Naive thymus-derived CD4-positive, alpha-beta T cell (primary cell): ENCODE data around the gene OR51Q1. TPM values are rescaled to one million over a fixed set of nuclear protein-coding genes. Genes with fewer than 3 reads are reported as not detected.

Experiments used
- ATAC-seq: fragments of 150-1000 bp; cut with Tn5 transposase; 2 replicates; pipeline ENCODE4 v1.10.0; 2021; ENCODE audit warnings: mild to moderate bottlenecking, moderate library complexity
- CTCF ChIA-PET: fragments of 350-600 bp; sonication (Branson Sonifier 250); formaldehyde crosslinking; loops from one replicate; lab custom pipeline; 2021; ENCODE audit warnings: antibody characterized with exemption; lab: Charles Lee
- POLR2A ChIA-PET: fragments of 350-600 bp; sonication (Branson Sonifier 250); formaldehyde crosslinking; loops from one replicate; lab custom pipeline; 2021; ENCODE audit warnings: antibody characterized with exemption, inconsistent platforms; lab: Charles Lee
- DNase-seq, 9 donors: peaks; one replicate each; pipeline versions ENCODE4 v3.0.0 to v3.0.0-alpha.2; 2020 to 2022; ENCODE audit warnings: mixed read lengths in 1 of 9
- H3K27ac ChIP-seq: one replicate; pipeline ENCODE4 v1.7.0; 2013; ENCODE audit warnings: mild to moderate bottlenecking, low read depth, low read length, moderate library complexity
- H3K27me3 ChIP-seq, 2 donors: one replicate each; pipeline ENCODE4 v1.7.0; 2013; ENCODE audit warnings: low read length in 2 of 2, mild to moderate bottlenecking in 2 of 2, moderate library complexity in 2 of 2; ENCODE audit not compliant: control insufficient read depth in 2 of 2, insufficient read depth in 2 of 2
- H3K36me3 ChIP-seq, 3 experiments: 1 replicate in 2 of 3; 2 replicates in 1 of 3; pipeline ENCODE4 v1.7.0; 2013; ENCODE audit warnings: low read length in 3 of 3, mild to moderate bottlenecking in 3 of 3, moderate library complexity in 1 of 3; ENCODE audit not compliant: insufficient read depth in 3 of 3, control insufficient read depth in 2 of 3
- H3K4me1 ChIP-seq, 2 donors: one replicate each; pipeline ENCODE4 v1.7.0; 2013; ENCODE audit warnings: low read length in 2 of 2, mild to moderate bottlenecking in 2 of 2, moderate library complexity in 1 of 2; ENCODE audit not compliant: control insufficient read depth in 2 of 2, insufficient read depth in 2 of 2
- H3K4me3 ChIP-seq: 2 replicates; pipeline ENCODE4 v1.7.0; 2013; ENCODE audit warnings: mild to moderate bottlenecking, low read length
- H3K9me3 ChIP-seq, 3 experiments: 1 replicate in 2 of 3; 2 replicates in 1 of 3; pipeline ENCODE4 v1.7.0; 2013; ENCODE audit warnings: low read length in 3 of 3; ENCODE audit not compliant: control insufficient read depth in 2 of 3
- H3K27ac Mint-ChIP-seq, 9 donors: one replicate each; pipeline ENCODE4 v1.8.0; 2020 to 2022; ENCODE audit warnings: mixed read lengths in 9 of 9, mild to moderate bottlenecking in 8 of 9, moderate library complexity in 5 of 9, inconsistent platforms in 2 of 9
- H3K27me3 Mint-ChIP-seq, 5 donors: one replicate each; pipeline ENCODE4 v1.8.0; 2021 to 2022; ENCODE audit warnings: mixed read lengths in 5 of 5, mild to moderate bottlenecking in 1 of 5
- H3K36me3 Mint-ChIP-seq, 5 donors: one replicate each; pipeline ENCODE4 v1.8.0; 2020 to 2022; ENCODE audit warnings: mixed read lengths in 5 of 5, mild to moderate bottlenecking in 3 of 5, inconsistent platforms in 1 of 5
- H3K4me1 Mint-ChIP-seq, 7 donors: one replicate each; pipeline ENCODE4 v1.8.0; 2020 to 2022; ENCODE audit warnings: mixed read lengths in 7 of 7, mild to moderate bottlenecking in 3 of 7, inconsistent platforms in 1 of 7
- H3K4me3 Mint-ChIP-seq, 10 donors: one replicate each; pipeline ENCODE4 v1.8.0; 2020 to 2022; ENCODE audit warnings: mild to moderate bottlenecking in 10 of 10, mixed read lengths in 10 of 10, moderate library complexity in 6 of 10, inconsistent platforms in 2 of 10
- H3K9me3 Mint-ChIP-seq, 11 donors: one replicate each; pipeline ENCODE4 v1.8.0; 2020 to 2022; ENCODE audit warnings: mixed read lengths in 11 of 11, mild to moderate bottlenecking in 4 of 11, inconsistent platforms in 1 of 11, moderate library complexity in 1 of 11
- intact Hi-C, 2 donors: fragments of 100-400 bp; cut with micrococcal nuclease; formaldehyde crosslinking; loops; one replicate each; pipeline ENCODE4 v1.15.1; 2023
- polyA plus RNA-seq, 2 donors: library from polyadenylated mRNA; unstranded; fragments of 300-500 nt; fragmentation: Illumina TruSeq; gene quantifications; one replicate each; pipeline ENCODE4 v1.2.3, GENCODE V29; 2021
- total RNA-seq, 6 experiments: library from RNA in 5 of 6; stranded (reverse) in 5 of 6; gene quantifications; 1 replicate in 5 of 6; 2 replicates in 1 of 6; pipeline ENCODE4 v1.2.3 and lab custom pipeline; 2021 to 2026

OR51Q1 gene, protein sequence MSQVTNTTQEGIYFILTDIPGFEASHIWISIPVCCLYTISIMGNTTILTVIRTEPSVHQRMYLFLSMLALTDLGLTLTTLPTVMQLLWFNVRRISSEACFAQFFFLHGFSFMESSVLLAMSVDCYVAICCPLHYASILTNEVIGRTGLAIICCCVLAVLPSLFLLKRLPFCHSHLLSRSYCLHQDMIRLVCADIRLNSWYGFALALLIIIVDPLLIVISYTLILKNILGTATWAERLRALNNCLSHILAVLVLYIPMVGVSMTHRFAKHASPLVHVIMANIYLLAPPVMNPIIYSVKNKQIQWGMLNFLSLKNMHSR
- total RNA-seq (not detected), polyA plus RNA-seq (not detected), total RNA-seq (lab: John Stamatoyannopoulos, UW) (not detected)

DNA sequence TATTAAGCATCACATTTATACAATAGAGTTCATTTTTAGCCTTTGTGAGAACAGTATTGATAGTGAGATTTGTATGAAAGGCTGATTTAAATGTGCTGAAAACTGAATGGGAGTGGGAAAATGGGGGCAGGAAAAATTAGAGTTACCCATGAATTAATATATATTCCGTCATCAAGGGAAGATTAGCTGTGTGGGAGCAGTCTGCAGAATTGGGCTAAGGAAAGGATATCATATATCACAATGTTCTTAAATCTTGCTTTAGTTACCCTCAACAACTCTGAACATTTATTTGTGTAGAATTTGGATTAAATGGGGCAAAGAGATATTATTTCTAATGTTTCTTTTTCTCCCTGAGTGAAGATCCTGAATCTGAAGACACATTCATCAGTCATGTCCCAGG is at the start of gene OR51Q1:
OR51Q1 (plus strand) TSS at position 301 of the 400 bp plus-strand sequence; CDS start at position 391, 90 bp downstream.
- intact Hi-C loops: no loop called here
- peaks cover 0 to 4% (median 0%) of the 10 kb centered on the region in 5 donors for H3K36me3 Mint-ChIP-seq
- Histone ChIP-seq H3K4me1 (no peaks in the 10 kb centered on the region), H3K4me3 (no peak within 1 kb of the TSS), H3K27me3 (no peaks in the 10 kb centered on the region), H3K36me3 (no peaks in the 10 kb centered on the region), H3K27ac (no peak within 1 kb of the TSS), H3K9me3 (no peaks in the 10 kb centered on the region)
- H3K4me1 Mint-ChIP-seq: peaks cover 0 to 2% (median 0%) of the 10 kb centered on the region in 7 donors
- POLR2A ChIA-PET: no interaction called here
- no peak within 1 kb of the TSS for H3K4me3 Mint-ChIP-seq
- ATAC-seq: no peak
- peaks cover 0 to 4% (median 0%) of the 10 kb centered on the region in 11 donors for H3K9me3 Mint-ChIP-seq
- CTCF ChIA-PET: no interaction called here
- no peak for DNase-seq
- H3K27ac Mint-ChIP-seq: no peak within 1 kb of the TSS
- H3K27me3 Mint-ChIP-seq: peaks cover 0 to 16% (median 13%) of the 10 kb centered on the region in 5 donors

DNA sequence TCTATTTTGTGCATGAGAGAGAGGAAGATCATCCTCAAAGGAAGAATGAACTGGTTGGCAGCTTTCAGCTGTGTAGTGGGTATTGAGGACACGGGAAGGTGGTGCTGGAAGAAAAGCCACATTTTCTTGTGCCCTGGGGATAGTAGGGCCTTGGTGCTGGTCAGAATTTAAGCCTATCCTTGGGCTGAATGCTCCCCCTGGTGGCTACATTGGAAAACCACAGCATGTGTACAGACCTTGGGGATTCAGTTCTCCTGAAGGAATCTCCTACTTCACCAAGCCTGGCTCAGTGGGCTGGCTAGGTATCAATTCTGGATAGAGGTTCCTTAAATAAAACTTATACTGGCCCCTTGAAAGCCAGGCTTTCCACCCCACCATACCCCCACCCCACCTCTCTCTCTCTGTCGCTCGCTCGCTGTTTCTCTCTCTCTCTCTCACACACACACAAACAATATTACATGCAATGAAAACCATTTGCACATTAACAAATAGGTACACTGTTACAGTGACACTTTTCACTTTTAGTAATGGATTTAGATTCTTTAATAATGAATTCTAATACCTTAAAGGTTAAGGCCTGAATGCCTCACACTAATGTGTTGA is 41.1 kb upstream of the OR51Q1 start:
- H3K27me3 Mint-ChIP-seq: peaks cover 0 to 13% (median 4%) of the 10 kb centered on the region in 5 donors
- peaks cover 0 to 5% (median 0%) of the 10 kb centered on the region in 11 donors for H3K9me3 Mint-ChIP-seq
- H3K27ac Mint-ChIP-seq: no peak overlapping the region
- DNase-seq: peak in 3 of 9 donors; percentile 1 to 23 (median 3)
- H3K9me3 ChIP-seq: no peaks in the 10 kb centered on the region
- ChIA-PET POLR2A (no interaction called here), CTCF (no interaction called here)
- ATAC-seq: peak; percentile 26
- no peak overlapping the region for H3K4me3 Mint-ChIP-seq
- no peaks in the 10 kb centered on the region for H3K4me1 Mint-ChIP-seq
- H3K27me3 ChIP-seq: no peaks in the 10 kb centered on the region
- no peak overlapping the region for H3K4me3 ChIP-seq
- H3K4me1 ChIP-seq: no peaks in the 10 kb centered on the region
- no peaks in the 10 kb centered on the region for H3K36me3 Mint-ChIP-seq
- H3K27ac ChIP-seq: no peak overlapping the region
- intact Hi-C loops: loop anchor here in 1 of 2 donors (1.0 to 5.0 kb wide), 2 partner anchors 256 to 754 kb away; no protein-coding TSS in a partner anchor
- H3K36me3 ChIP-seq: no peaks in the 10 kb centered on the region

DNA sequence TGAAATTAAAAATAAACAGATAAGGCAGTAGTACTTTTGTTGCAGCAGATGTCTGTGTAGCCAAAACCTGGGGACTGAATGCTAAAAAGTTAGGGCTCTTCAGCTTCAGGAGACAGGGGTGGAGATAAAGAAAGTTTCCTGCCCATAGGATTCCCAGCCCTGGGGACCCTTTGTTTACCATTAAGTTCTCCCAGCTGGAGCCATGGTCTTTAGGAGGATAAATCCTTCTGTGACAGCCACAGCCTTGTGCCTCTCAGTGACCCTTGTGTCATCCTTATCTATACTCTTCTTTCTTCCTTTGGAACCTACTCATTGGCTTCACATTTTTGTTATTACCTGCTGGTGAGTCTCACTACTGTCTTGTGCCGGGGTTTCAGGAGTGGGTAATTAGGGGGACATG is 38.3 kb upstream of the OR51Q1 start, which contains the start of gene OR51M1:
OR51M1 (plus strand) TSS at position 237 of the 400 bp plus-strand sequence. CDS start 5,587 bp downstream, outside the sequence.
- H3K27me3 Mint-ChIP-seq: peaks cover 0 to 11% (median 4%) of the 10 kb centered on the region in 5 donors
- peaks cover 0 to 1% (median 0%) of the 10 kb centered on the region in 11 donors for H3K9me3 Mint-ChIP-seq
- Histone ChIP-seq H3K4me3 (no peak within 1 kb of the TSS), H3K27ac (no peak within 1 kb of the TSS), H3K27me3 (no peaks in the 10 kb centered on the region), H3K36me3 (no peaks in the 10 kb centered on the region), H3K9me3 (no peaks in the 10 kb centered on the region), H3K4me1 (no peaks in the 10 kb centered on the region)
- no peak within 1 kb of the TSS for H3K4me3 Mint-ChIP-seq
- DNase-seq (no peak), ATAC-seq (no peak)
- no peaks in the 10 kb centered on the region for H3K4me1 Mint-ChIP-seq
- intact Hi-C loops: loop anchor here in 1 of 2 donors (5.0 kb wide), 1 partner anchor 756 kb away; no protein-coding TSS in a partner anchor
- CTCF ChIA-PET: no interaction called here
- no peak within 1 kb of the TSS for H3K27ac Mint-ChIP-seq
- POLR2A ChIA-PET: no interaction called here
- H3K36me3 Mint-ChIP-seq: no peaks in the 10 kb centered on the region

DNA sequence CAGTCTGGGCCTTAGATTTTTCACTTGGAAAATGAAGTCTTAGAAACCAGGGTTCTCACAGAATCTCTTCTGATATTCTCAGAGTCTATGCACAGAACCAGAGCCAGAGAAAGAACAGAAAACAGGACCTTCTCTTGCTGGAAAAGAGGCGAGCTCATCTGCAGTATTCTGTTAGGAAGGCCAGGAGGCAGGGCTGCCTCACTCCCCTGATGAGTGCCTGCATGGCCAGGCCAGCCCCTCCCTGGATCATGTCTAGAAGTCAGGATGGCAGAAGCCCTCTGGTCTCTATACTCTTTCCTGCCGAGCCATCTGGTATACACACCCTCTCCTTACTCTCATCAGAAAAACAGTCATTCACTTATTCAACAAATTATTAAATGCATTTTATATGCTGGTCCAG is 37.6 kb upstream of the OR51Q1 start:
- no peak overlapping the region for H3K4me3 ChIP-seq
- no peaks in the 10 kb centered on the region for H3K4me1 ChIP-seq
- intact Hi-C loops: loop anchor here in 1 of 2 donors (5.0 kb wide), 1 partner anchor 757 kb away; no protein-coding TSS in a partner anchor
- ChIA-PET CTCF (no interaction called here), POLR2A (no interaction called here)
- Mint-ChIP-seq H3K9me3 (peaks cover 0 to 1% (median 0%) of the 10 kb centered on the region in 11 donors), H3K27me3 (peaks cover 0 to 11% (median 4%) of the 10 kb centered on the region in 5 donors), H3K27ac (no peak overlapping the region), H3K4me3 (no peak overlapping the region), H3K36me3 (no peaks in the 10 kb centered on the region), H3K4me1 (no peaks in the 10 kb centered on the region)
- H3K9me3 ChIP-seq: no peaks in the 10 kb centered on the region
- H3K27ac ChIP-seq: no peak overlapping the region
- no peaks in the 10 kb centered on the region for H3K36me3 ChIP-seq
- no peaks in the 10 kb centered on the region for H3K27me3 ChIP-seq
- no peak for DNase-seq
- no peak for ATAC-seq

DNA sequence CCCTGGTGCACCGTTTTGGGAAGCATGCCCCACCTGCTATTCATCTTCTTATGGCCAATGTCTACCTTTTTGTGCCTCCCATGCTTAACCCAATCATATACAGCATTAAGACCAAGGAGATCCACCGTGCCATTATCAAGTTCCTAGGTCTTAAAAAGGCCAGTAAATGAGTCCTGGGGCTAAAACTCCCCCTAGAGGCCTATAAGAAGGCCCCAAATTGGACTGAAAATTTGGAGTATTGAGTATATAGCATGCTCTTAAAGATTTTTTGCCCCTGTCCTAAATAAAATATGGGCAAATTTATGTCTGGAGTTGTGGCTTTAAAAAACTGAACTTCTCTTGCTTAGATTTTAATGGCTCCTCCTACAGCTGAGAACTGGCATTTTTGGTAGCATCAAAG is 31.7 kb upstream of the OR51Q1 start:
- intact Hi-C loops: no loop called here
- H3K27ac Mint-ChIP-seq: no peak overlapping the region
- H3K4me3 Mint-ChIP-seq: no peak overlapping the region
- H3K4me1 Mint-ChIP-seq: no peaks in the 10 kb centered on the region
- Histone ChIP-seq H3K9me3 (no peaks in the 10 kb centered on the region), H3K27me3 (no peaks in the 10 kb centered on the region), H3K4me1 (no peaks in the 10 kb centered on the region), H3K4me3 (no peak overlapping the region), H3K27ac (no peak overlapping the region), H3K36me3 (no peaks in the 10 kb centered on the region)
- CTCF ChIA-PET: no interaction called here
- ATAC-seq: no peak
- H3K27me3 Mint-ChIP-seq: peaks cover 0 to 22% (median 4%) of the 10 kb centered on the region in 5 donors
- peaks cover 0 to 2% (median 0%) of the 10 kb centered on the region in 11 donors for H3K9me3 Mint-ChIP-seq
- H3K36me3 Mint-ChIP-seq: no peaks in the 10 kb centered on the region
- POLR2A ChIA-PET: no interaction called here
- DNase-seq: no peak

DNA sequence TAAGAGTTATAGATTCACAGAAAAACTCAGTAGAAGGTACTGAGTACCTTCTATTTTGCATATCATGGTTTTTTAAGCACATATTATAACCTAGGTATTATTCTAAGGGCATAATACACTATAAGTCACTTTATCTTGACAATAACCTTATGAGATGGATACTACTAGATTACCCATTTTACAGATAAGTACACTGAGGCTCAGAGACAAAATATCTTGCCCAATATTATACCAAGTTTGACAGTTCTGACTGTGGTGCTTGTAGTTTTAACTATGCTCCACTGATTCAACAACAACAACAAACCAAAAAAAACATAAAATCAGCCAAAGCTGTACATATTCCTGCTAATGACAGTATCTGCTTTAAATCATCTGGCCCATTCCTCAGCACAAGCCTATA is 27.8 kb upstream of the OR51Q1 start:
- Histone ChIP-seq H3K4me1 (no peaks in the 10 kb centered on the region), H3K36me3 (no peaks in the 10 kb centered on the region), H3K4me3 (no peak overlapping the region), H3K27me3 (no peaks in the 10 kb centered on the region), H3K9me3 (no peaks in the 10 kb centered on the region), H3K27ac (no peak overlapping the region)
- ATAC-seq (no peak), DNase-seq (no peak)
- Mint-ChIP-seq H3K36me3 (no peaks in the 10 kb centered on the region), H3K4me1 (no peaks in the 10 kb centered on the region), H3K27ac (no peak overlapping the region), H3K4me3 (no peak overlapping the region), H3K9me3 (peaks cover 0 to 9% (median 2%) of the 10 kb centered on the region in 11 donors), H3K27me3 (peaks cover 0 to 22% (median 8%) of the 10 kb centered on the region in 5 donors)
- CTCF ChIA-PET: no interaction called here
- intact Hi-C loops: no loop called here
- POLR2A ChIA-PET: no interaction called here
